GM12891 (cell line): Measurements from ENCODE around the gene ASTE1.

Experiments
- POLR2A ChIP-seq: IDR thresholded peaks from 2 replicates; pipeline ENCODE4 v1.6.1; 2011; ENCODE audit warnings: low read depth, low read length, control low read depth
- POLR2AphosphoS5 ChIP-seq: IDR thresholded peaks from 2 replicates; pipeline ENCODE4 v1.6.1; 2011; ENCODE audit warnings: low read depth, low read length, control low read depth
- TAF1 ChIP-seq: IDR thresholded peaks from 2 replicates; pipeline ENCODE4 v1.6.1; 2011; ENCODE audit warnings: low read depth, low read length, control low read depth

DNA sequence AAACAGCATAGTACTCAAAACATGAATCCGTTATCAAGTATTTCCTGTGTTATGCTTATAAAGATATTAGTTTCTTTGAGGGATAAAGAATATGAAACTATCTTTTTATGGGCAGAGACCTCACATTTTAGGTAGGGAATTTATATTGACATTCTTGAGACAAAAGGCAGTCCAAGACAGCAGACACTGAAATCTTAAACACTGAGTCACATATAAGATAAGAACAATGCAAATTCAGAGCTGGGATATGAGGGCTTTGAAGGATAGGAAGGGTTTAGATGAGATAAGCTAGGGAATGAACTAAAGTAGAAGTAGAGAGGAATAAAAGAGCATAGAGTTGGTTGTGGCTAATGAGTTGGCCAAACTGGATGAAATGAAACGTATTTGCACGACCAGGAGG lies 58.4 kb downstream of the ASTE1 start:
- TF ChIP-seq TAF1, result no peak
- TF ChIP-seq POLR2A, result no peak
- no peak for TF ChIP-seq POLR2AphosphoS5
